ENCODE results near the gene SPINDOC. TPM values are rescaled to one million over a fixed set of nuclear protein-coding genes. Genes with fewer than 3 reads are reported as not detected.
"Not testable (repeated sequence)": the region's sequence is repeated elsewhere in the genome, so short reads cannot be mapped to it uniquely, and the experiment has no call there.

Gene SPINDOC
- total and polyA plus RNA-seq, 2 experiments from 2014 or later = 8.2 to 44.5 TPM

DNA sequence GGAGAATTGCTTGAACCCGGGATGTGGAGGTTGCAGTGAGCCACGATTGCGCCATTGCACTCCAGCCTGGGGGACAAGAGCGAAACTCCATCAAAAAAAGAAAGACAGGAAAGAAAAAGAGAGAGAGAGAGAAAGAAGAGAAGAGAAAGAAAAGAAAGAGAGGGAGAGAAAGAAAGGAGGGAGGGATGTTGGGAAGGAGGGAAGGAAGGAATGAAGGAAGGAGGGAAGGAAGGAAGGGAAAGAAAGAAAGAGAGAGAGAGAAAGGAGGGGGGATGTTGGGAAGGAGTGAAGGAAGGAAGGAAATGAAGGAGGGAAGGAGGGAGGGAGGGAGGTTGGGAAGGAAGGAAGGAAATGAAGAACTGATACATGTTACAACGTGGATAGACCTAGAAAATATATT lies 12.3 kb upstream of the SPINDOC start:
- no peak for DNase-seq (ENCODE audit: low read depth in 1 of 2, low spot score in 1 of 2)
- H3K27ac ChIP-seq = no peak overlapping the region
- H3K27me3 ChIP-seq = no peaks in the 10 kb centered on the region
- H3K4me3 ChIP-seq = no peak overlapping the region
- no peaks in the 10 kb centered on the region for H3K36me3 ChIP-seq
- H3K9me3 ChIP-seq (ENCODE audit: low read depth) = no peaks in the 10 kb centered on the region
- TF ChIP-seq, protein P1, sequence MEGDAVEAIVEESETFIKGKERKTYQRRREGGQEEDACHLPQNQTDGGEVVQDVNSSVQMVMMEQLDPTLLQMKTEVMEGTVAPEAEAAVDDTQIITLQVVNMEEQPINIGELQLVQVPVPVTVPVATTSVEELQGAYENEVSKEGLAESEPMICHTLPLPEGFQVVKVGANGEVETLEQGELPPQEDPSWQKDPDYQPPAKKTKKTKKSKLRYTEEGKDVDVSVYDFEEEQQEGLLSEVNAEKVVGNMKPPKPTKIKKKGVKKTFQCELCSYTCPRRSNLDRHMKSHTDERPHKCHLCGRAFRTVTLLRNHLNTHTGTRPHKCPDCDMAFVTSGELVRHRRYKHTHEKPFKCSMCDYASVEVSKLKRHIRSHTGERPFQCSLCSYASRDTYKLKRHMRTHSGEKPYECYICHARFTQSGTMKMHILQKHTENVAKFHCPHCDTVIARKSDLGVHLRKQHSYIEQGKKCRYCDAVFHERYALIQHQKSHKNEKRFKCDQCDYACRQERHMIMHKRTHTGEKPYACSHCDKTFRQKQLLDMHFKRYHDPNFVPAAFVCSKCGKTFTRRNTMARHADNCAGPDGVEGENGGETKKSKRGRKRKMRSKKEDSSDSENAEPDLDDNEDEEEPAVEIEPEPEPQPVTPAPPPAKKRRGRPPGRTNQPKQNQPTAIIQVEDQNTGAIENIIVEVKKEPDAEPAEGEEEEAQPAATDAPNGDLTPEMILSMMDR (IDR thresholded peaks at IDR 0.05; ENCODE audit: low read depth, low read length) = no peak
- H3K4me1 ChIP-seq (ENCODE audit: low read depth) = no peaks in the 10 kb centered on the region

DNA sequence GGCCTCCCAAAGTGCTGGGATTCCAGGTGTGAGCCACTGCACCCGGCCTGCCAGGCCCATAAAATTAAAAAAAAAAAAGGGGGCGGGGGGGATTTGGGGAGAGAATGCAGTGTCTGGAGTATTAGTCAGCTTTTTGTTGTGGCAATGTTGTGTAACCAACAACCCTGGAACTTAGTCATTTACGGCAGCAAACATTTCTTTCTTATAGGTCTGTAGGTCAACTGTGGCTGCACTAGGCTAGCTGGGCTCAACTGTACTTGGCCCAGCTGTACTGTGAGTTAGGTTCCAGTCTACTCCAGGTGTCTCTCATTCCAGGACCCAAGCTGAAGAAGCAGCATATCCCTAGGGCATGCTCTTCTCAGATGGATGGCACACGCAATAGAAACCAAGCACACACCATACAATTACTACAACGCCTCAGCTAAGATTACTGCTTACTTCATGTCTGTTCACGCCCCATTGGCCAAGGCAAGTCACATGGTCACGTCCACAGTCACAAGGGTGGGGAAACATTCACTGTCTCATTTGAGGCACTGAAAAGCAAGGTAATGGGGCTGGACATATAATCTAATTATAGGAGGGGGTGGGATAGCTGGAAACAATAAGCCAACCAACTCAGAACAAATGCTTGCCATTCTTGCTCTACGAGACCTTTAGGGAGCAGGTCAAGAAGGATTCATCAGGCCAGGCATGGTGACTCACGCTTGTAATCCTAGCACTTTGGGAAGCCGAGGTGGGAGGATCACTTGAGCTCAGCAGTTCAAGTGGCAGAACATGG lies 10.4 kb upstream of the SPINDOC start:
- H3K27ac ChIP-seq = no peak overlapping the region
- peak in 1 of 2 donors; percentile 65 for DNase-seq (ENCODE audit: low read depth in 1 of 2, low spot score in 1 of 2)
- no peaks in the 10 kb centered on the region for H3K27me3 ChIP-seq
- H3K4me3 ChIP-seq = no peak overlapping the region
- H3K36me3 ChIP-seq = no peaks in the 10 kb centered on the region
- H3K4me1 ChIP-seq (ENCODE audit: low read depth) = no peaks in the 10 kb centered on the region
- H3K9me3 ChIP-seq (ENCODE audit: low read depth) = no peaks in the 10 kb centered on the region
- TF ChIP-seq, protein P1 (IDR thresholded peaks at IDR 0.05; ENCODE audit: low read depth, low read length) = no peak

DNA sequence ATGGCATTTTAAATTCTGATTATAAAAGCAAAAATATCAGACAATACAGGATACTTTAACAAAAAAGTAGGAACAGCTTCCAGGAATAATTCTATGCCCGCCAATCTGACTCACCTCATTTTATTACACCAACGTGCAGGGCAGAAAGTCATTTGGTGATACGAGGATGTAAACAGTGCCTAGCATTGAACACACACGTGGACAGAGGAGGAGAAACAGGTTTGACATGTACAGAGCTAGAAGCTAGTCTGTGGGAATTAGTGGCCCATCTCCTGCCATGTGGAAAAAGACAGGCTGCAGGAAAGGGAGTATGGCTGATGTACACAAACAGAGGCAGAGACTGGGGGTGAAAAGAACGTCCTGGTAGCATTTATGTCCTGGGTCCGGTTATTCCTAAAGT lies 9.0 kb upstream of the SPINDOC start:
- Histone ChIP-seq H3K27ac (no peak overlapping the region), H3K9me3 (ENCODE audit: low read depth) (no peaks in the 10 kb centered on the region), H3K36me3 (no peaks in the 10 kb centered on the region), H3K4me1 (ENCODE audit: low read depth) (no peaks in the 10 kb centered on the region), H3K4me3 (no peak overlapping the region), H3K27me3 (no peaks in the 10 kb centered on the region)
- no peak for DNase-seq (ENCODE audit: low read depth in 1 of 2, low spot score in 1 of 2)
- TF ChIP-seq, protein P1 (IDR thresholded peaks at IDR 0.05; ENCODE audit: low read depth, low read length) = no peak

DNA sequence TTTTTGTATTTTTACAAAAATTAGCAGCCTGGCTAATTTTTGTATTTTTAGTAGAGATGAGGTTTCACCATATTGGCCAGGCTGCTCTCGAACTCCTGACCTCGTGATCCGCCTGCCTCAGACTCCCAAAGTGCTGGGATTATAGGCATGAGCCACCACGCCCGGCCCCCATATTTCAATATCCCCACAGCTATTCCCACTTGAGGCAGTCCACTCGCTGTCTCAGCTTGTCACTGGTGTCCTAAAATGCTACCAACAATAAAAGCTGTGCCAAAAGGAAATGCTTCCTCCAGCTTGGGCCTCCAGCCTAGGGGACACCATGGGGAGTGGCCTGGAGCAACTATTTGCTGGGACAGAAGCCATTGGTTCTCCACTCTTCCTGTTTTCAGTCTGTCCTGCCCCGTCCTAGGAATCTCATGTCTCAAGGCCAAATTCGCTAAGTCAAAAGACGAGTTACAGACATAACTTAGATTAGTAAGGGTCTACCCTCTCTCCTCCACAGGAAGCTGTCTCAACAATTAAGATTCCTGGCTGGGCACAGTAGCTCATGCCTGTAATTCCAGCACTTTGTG lies 7.3 kb upstream of the SPINDOC start:
- peak in 1 of 2 donors; percentile 74 for DNase-seq (ENCODE audit: low read depth in 1 of 2, low spot score in 1 of 2)
- no peak overlapping the region for H3K4me3 ChIP-seq
- no peaks in the 10 kb centered on the region for H3K27me3 ChIP-seq
- no peaks in the 10 kb centered on the region for H3K4me1 ChIP-seq (ENCODE audit: low read depth)
- no peaks in the 10 kb centered on the region for H3K36me3 ChIP-seq
- H3K9me3 ChIP-seq (ENCODE audit: low read depth) = no peaks in the 10 kb centered on the region
- TF ChIP-seq, protein P1 (IDR thresholded peaks at IDR 0.05; ENCODE audit: low read depth, low read length) = no peak
- no peak overlapping the region for H3K27ac ChIP-seq

DNA sequence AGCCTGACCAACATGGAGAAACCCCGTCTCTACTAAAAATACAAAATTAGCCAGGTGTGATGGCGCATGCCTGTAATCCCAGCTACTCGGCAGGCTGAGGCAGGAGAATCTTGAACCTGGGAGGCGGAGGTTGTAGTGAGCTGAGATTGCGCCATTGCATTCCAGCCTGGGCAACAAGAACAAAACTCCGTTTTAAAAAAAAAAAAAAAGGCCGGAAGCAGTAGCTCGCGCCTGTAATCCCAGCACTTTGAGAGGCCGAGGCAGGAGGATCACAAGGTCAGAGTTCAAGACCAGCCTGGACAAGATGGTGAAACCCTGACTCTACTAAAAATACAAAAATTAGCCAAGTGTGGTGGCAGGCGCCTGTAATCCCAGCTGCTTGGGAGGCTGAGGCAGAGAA lies 2.9 kb upstream of the SPINDOC start:
- H3K4me1 ChIP-seq (ENCODE audit: low read depth); DNase-seq (ENCODE audit: low read depth in 1 of 2, low spot score in 1 of 2); H3K27me3 ChIP-seq; H3K4me3 ChIP-seq; H3K36me3 ChIP-seq; H3K27ac ChIP-seq; H3K9me3 ChIP-seq (ENCODE audit: low read depth): not testable (repeated sequence)

DNA sequence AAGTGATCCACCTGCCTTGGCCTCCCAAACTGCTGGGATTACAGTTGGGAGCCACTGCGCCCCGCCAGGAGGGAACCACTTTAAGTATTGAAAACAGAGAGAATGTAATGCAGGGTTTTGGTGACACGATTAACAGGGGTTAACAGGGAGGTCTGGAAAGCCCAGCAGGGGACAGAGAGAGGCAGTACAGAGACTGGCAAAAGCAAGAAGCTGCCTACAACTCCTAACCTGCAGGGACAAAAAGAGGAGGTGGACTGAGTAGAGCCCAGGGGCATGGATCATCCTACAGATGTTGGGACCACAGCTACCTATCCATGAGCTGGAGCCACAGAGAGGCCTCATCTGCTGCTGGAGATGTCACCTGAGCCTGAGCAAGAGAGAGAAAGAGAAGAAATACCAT lies 1.7 kb upstream of the SPINDOC start:
- TF ChIP-seq, protein P1 (IDR thresholded peaks at IDR 0.05; ENCODE audit: low read depth, low read length) = no peak
- no peaks in the 10 kb centered on the region for H3K9me3 ChIP-seq (ENCODE audit: low read depth)
- H3K36me3 ChIP-seq = peaks cover 4% of the 10 kb centered on the region
- no peak overlapping the region for H3K4me3 ChIP-seq
- no peaks in the 10 kb centered on the region for H3K4me1 ChIP-seq (ENCODE audit: low read depth)
- H3K27me3 ChIP-seq = no peaks in the 10 kb centered on the region
- H3K27ac ChIP-seq = no peak overlapping the region
- DNase-seq (ENCODE audit: low read depth in 1 of 2, low spot score in 1 of 2) = no peak
